PC-3 (cell line): ENCODE results near the gene MUSTN1. TPM values are rescaled to one million over a fixed set of nuclear protein-coding genes. Genes with fewer than 3 reads are reported as not detected.

ENCODE experiments used
- ATAC-seq: fragments of 200-7000 bp; cut with Tn5 transposase; 2 replicates; pipeline ENCODE4 v1.9.1; 2020; ENCODE audit warnings: mild to moderate bottlenecking, moderate library complexity
- BruUV-seq: library from RNA; stranded (reverse); fragments of 400-500 nt; replicated peaks from 2 replicates; lab custom pipeline; 2021; lab: Mats Ljungman, UMichigan
- CTCF ChIA-PET: fragments of 300-600 bp; sonication (Branson Sonifier 250); formaldehyde crosslinking; loops from one replicate; lab custom pipeline; 2022; ENCODE audit warnings: antibody characterized with exemption; lab: Charles Lee
- POLR2A ChIA-PET: fragments of 300-600 bp; sonication (Branson Sonifier 250); formaldehyde crosslinking; loops from one replicate; lab custom pipeline; 2022; ENCODE audit warnings: antibody characterized with exemption; ENCODE audit not compliant: unreplicated experiment; lab: Charles Lee
- DNase-seq: peaks from one replicate; pipeline ENCODE4 v3.0.0-alpha.2; 2015
- H2AFZ ChIP-seq: fragments of 300-600 bp; sonication (generic); 2 replicates; pipeline ENCODE4 v1.6.0; 2016; ENCODE audit warnings: antibody characterized with exemption, low read length
- H3F3A ChIP-seq: fragments of 300-600 bp; sonication (generic); one replicate; pipeline ENCODE4 v1.6.0; 2017; ENCODE audit warnings: antibody characterized with exemption, low read length, control low read depth, mild to moderate bottlenecking; ENCODE audit not compliant: unreplicated experiment
- H3K27ac ChIP-seq: fragments of 300-600 bp; sonication (generic); 2 replicates; pipeline ENCODE4 v1.5.1; 2016; ENCODE audit warnings: mild to moderate bottlenecking, low read length
- H3K27me3 ChIP-seq: fragments of 300-600 bp; sonication (generic); 2 replicates; pipeline ENCODE4 v1.6.1; 2016; ENCODE audit warnings: low read length, mixed read lengths
- H3K36me3 ChIP-seq: fragments of 300-600 bp; sonication (generic); 2 replicates; pipeline ENCODE4 v1.6.1; 2016; ENCODE audit warnings: low read depth, mixed run types, low read length, mixed read lengths
- H3K4me1 ChIP-seq: fragments of 300-600 bp; sonication (generic); 2 replicates; pipeline ENCODE4 v1.5.1; 2016; ENCODE audit warnings: low read length; ENCODE audit not compliant: insufficient read depth
- H3K4me2 ChIP-seq: fragments of 300-600 bp; sonication (generic); 2 replicates; pipeline ENCODE4 v1.6.0; 2016; ENCODE audit warnings: low read length
- H3K4me3 ChIP-seq: fragments of 300-600 bp; sonication (generic); 2 replicates; pipeline ENCODE4 v1.5.1; 2016; ENCODE audit warnings: mild to moderate bottlenecking, low read length, mixed read lengths
- H3K79me2 ChIP-seq: fragments of 300-600 bp; sonication (generic); 2 replicates; pipeline ENCODE4 v1.6.1; 2017; ENCODE audit warnings: low read length, mixed read lengths
- H3K9ac ChIP-seq: fragments of 300-600 bp; sonication (generic); 2 replicates; pipeline ENCODE4 v1.6.0; 2016; ENCODE audit warnings: mild to moderate bottlenecking, low read length
- H3K9me2 ChIP-seq: fragments of 300-600 bp; sonication (generic); replicated peaks from 2 replicates; pipeline ENCODE4 v1.6.1; 2016; ENCODE audit warnings: mixed run types, low read length, mixed read lengths
- H3K9me3 ChIP-seq: fragments of 300-600 bp; sonication (generic); 2 replicates; pipeline ENCODE4 v1.6.1; 2016; ENCODE audit warnings: low read length, mixed read lengths
- H4K20me1 ChIP-seq: fragments of 300-600 bp; sonication (generic); 2 replicates; pipeline ENCODE4 v1.6.1; 2016; ENCODE audit warnings: low read length, mixed read lengths
- CTCF ChIP-seq: fragments of 300-600 bp; sonication (generic); conservative IDR thresholded peaks from 2 replicates; pipeline ENCODE4 v1.5.1; 2017; ENCODE audit warnings: antibody characterized with exemption, low read depth, mild to moderate bottlenecking, low read length
- EZH2 ChIP-seq: fragments of 300-600 bp; sonication (generic); IDR thresholded peaks from one replicate; pipeline ENCODE4 v1.6.1; 2017; ENCODE audit warnings: antibody characterized with exemption, mild to moderate bottlenecking, low read length; ENCODE audit not compliant: unreplicated experiment
- EZH2phosphoT487 ChIP-seq: fragments of 300-600 bp; sonication (generic); IDR thresholded peaks from 2 replicates; pipeline ENCODE4 v1.6.1; 2018; ENCODE audit warnings: mild to moderate bottlenecking, antibody characterized with exemption, low read length, borderline replicate concordance
- intact Hi-C: fragments of 100-400 bp; cut with micrococcal nuclease; formaldehyde crosslinking; loops from 2 replicates; pipeline ENCODE4 v1.9.0; 2023
- total RNA-seq: library from RNA; depleted of rRNA; stranded (reverse); fragments of >200 nt; gene quantifications from 2 replicates; pipeline ENCODE4 v1.2.3, GENCODE V29; 2014

MUSTN1 gene
- total RNA-seq, 1 experiment from 2014 or later: 0.66 TPM

GRCh38 chr3:52792413-52792812, 42.4 kb downstream of the MUSTN1 start:
- no peak overlapping the region for H3K4me3 ChIP-seq
- H3K9ac ChIP-seq: no peak overlapping the region
- H3K9me2 ChIP-seq: no peaks in the 10 kb centered on the region
- POLR2A ChIA-PET: interaction anchor here (0.6 kb wide), 1 partner anchor 29 kb away, joined by 3 read pairs; no protein-coding TSS in a partner anchor
- intact Hi-C loops: no loop called here
- no peaks in the 10 kb centered on the region for H3K4me1 ChIP-seq
- H3K9me3 ChIP-seq: no peaks in the 10 kb centered on the region
- no peaks in the 10 kb centered on the region for H3K79me2 ChIP-seq
- no TSS peak for BruUV-seq
- DNase-seq (no peak), ATAC-seq (no peak)
- H3K4me2 ChIP-seq: no peak overlapping the region
- no peaks in the 10 kb centered on the region for H3F3A ChIP-seq
- no peaks in the 10 kb centered on the region for H4K20me1 ChIP-seq
- TF ChIP-seq EZH2: no peak
- TF ChIP-seq CTCF: peak; percentile 14; the same call in 1 of the 2 replicates
- no peaks in the 10 kb centered on the region for H3K36me3 ChIP-seq
- no peak overlapping the region for H2AFZ ChIP-seq
- CTCF ChIA-PET: no interaction called here
- H3K27ac ChIP-seq: no peak overlapping the region
- H3K27me3 ChIP-seq: no peaks in the 10 kb centered on the region

- Histone ChIP-seq H4K20me1 (no peaks in the 10 kb centered on the region), H3K27me3 (no peaks in the 10 kb centered on the region), H3F3A (no peaks in the 10 kb centered on the region), H3K9me3 (no peaks in the 10 kb centered on the region), H3K9ac (no peak overlapping the region), H3K79me2 (no peaks in the 10 kb centered on the region), H3K4me3 (no peak overlapping the region), H3K36me3 (no peaks in the 10 kb centered on the region), H3K4me1 (no peaks in the 10 kb centered on the region), H3K27ac (no peak overlapping the region), H2AFZ (no peak overlapping the region), H3K9me2 (no peaks in the 10 kb centered on the region), H3K4me2 (no peak overlapping the region)
- ChIA-PET POLR2A (no interaction called here), CTCF (no interaction called here)
- no peak for ATAC-seq
- TF ChIP-seq EZH2 (no peak), CTCF (no peak), EZH2phosphoT487 (no peak)
- no peak for DNase-seq
- BruUV-seq: no TSS peak
- intact Hi-C loops: no loop called here
Measured at GRCh38 chr3:52791928-52792327, 42.9 kb downstream of the MUSTN1 start.

- intact Hi-C loops: no loop called here
- POLR2A ChIA-PET: no interaction called here
- no TSS peak for BruUV-seq
- H3K27ac ChIP-seq: no peak overlapping the region
- H3K9ac ChIP-seq: no peak overlapping the region
- H3F3A ChIP-seq: no peaks in the 10 kb centered on the region
- no peak for ATAC-seq
- H3K36me3 ChIP-seq: no peaks in the 10 kb centered on the region
- H3K79me2 ChIP-seq: no peaks in the 10 kb centered on the region
- H3K4me2 ChIP-seq: no peak overlapping the region
- DNase-seq: no peak
- CTCF ChIA-PET: no interaction called here
- H3K4me3 ChIP-seq: no peak overlapping the region
- TF ChIP-seq EZH2phosphoT487: no peak
- no peak for TF ChIP-seq CTCF
- no peak for TF ChIP-seq EZH2
- H4K20me1 ChIP-seq: no peaks in the 10 kb centered on the region
- H3K9me3 ChIP-seq: no peaks in the 10 kb centered on the region
- H3K4me1 ChIP-seq: no peaks in the 10 kb centered on the region
- no peaks in the 10 kb centered on the region for H3K27me3 ChIP-seq
- no peaks in the 10 kb centered on the region for H3K9me2 ChIP-seq
- H2AFZ ChIP-seq: no peak overlapping the region
Measured at GRCh38 chr3:52791366-52791765, 43.5 kb downstream of the MUSTN1 start.
